NCI-H524 (cell line): ENCODE results near the gene ALDH8A1.

Experiments used
- DNase-seq, 2 experiments: peaks; one replicate each; lab custom pipeline; 2025; lab: John Stamatoyannopoulos, UW

Gene ALDH8A1

DNA sequence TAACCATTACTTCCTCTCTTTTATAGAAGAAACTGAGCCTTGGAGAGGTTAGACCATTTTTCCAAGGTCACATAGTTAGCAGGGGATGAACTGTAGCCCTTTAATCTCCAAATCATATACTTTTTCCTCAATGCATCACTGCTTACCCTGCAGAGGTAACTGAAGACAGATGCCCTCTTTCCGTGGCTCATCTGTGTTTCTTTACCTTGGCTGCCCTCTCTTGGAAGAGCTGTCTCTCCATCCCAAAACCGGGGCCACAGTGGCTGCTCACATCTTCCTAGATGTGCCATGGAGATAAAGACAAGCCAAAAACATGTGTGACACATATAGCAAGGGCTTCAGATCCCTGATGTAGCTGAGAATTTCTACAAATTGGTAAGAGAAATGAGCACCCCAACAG, 581 bp upstream of the ALDH8A1 start:
- DNase-seq, result peak in 1 of 2 experiments; percentile 8

DNA sequence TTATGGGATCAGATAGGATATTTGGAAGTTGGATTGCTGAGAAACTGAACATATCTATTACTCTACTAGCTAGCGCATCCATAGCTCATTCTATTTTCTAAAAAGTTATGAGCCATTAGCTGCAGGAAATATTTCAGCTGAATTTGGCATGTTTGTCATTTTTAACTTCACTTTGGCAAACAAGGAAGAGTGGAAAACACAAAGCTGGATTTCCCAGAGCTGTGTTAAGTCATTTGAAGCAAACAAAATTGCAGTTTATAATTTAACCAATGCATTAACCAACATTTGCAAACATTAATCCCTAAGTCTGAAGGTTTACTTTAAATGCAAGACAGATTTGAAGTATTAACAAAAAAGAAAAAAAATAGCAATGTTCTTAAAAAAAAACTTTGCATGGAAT, 1.2 kb downstream of the ALDH8A1 start:
- DNase-seq, result no peak

DNA sequence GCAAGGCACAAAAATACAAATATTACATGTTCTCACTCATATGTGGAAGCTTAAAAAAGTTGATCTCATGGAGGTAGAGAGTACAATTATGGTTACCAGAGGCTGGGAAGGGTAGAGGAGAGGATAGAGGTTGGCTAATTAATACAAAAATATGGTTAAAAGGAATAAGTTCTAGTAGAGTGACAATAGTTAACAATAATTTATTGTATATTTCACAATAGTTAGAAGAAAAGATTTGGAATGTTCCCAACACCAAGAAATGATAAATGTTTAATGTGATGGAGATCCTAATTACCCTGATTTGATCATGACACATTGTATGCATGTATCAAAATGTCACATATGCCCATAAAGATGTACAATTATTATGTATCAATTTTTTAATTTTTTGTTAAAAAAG, 1.8 kb downstream of the ALDH8A1 start:
- DNase-seq, result no peak

DNA sequence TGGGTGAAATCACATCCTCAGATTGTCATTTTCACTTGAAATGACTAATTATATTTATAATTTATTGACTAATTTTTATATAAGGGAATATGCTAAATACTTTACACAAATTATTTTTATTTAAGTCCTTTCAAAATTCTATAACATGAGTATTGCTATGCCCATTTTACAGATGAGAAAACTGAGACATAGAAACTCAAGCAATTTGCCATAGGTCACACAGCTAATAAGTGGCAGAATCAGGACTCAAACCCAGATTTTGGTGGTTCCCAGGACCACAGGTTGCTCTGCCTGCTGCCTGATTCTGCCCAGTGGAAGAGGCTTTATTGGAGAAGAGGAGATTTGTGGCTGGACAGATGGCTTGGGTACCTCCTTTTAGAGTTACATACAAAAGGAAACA, 4.9 kb downstream of the ALDH8A1 start:
- no peak for DNase-seq

DNA sequence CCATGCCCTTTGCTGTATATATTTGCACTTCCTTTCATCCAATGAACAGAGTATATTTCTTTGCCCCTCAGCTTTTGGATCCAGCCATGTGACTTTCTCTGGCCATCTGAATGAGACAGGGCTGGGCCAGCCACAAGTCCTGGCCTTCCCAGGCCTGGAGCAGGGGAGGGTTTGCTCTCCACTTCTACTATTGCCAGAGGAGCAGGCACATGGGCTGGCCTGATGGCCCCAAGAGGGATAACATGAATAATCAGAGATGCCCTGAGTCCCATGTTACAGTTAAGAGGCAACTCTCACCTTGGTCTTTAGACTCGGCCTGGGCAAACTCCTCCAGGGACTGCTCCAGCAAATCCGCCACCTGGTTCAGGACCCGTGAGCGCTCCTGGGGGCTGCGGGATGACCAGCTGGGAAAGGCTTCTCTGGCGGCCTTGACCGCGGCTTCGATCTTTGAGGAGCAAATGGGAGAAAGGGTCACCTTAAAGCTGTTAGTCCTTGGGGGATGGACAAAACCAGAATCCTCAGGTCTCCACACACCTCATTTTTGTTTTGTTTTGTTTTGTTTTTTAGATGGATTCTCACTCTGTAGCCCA, 6.3 kb downstream of the ALDH8A1 start:
- no peak for DNase-seq

DNA sequence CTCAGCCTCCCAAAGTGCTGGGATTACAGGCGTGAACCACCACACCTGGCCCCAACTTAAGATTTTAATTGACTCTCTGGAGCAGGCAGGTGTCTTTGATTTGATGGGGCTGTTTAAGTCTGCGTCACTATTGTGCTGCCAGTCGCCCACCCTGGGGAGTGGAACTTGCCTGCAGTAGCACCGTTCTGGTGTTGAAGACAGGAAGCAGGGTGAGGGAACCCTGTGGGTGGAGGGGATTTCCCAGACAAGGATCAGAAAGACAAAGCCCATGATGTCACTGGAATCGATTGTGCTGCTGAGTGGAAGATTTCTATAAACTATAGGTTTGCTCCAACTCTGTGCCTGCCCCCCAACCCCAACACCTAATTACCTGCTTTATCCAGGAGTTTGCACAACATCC, 11.0 kb downstream of the ALDH8A1 start:
- no peak for DNase-seq

DNA sequence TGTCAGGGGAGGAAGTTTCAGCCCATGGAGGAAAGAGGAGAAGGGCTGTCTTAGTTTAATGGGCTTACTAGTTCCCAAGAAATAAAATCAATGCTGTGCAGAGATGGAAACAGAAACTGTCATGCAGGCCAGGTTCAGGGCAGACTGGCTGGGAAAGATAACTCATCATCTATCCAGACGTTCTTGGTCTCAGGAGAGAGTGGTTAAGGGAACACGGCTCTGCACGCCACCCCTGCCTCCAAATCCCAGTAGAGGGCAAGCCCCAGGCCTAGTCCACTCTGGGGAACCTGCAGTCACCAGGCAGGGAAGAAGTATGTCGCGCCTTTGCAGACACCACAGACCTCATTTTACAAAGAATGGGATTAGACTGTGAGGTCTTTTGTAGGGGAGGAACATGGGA, 12.5 kb downstream of the ALDH8A1 start:
- no peak for DNase-seq

DNA sequence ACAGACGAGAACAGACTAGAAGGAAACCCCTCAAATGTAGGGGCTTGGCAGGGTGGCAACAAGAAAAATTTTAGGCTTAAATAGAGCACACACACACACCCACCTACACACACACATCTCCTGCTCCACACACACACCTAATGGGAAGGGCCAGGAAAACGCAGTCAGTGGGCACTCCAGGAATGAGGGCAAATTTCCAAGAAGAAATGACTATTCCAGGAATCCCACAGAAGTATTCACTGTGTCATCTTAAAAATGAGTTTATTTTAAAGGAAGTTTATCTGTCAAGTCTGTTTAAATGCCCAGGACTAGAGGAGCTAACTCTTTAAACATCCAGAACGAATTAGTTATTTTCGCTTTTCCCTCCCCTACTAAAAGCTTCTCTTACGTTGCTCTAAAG, 13.0 kb downstream of the ALDH8A1 start:
- no peak for DNase-seq

DNA sequence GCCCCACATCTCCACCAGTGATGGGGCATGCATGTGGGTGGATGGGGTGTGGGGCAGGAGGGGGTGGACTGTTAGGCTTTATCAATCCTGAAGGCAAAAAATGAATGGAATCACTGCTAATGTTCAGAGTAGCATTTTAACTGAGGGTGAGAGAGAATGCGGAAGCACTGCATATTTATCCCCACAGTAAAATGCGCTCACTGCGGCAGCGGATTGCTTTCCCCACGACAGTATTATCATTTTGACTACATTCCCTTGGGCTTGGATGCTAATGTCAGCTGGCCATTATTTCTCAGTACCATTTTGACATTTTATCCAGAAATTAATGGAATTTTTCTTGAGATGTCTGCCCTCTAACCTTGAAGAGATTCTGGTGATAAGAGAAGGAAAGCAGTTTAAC, 13.4 kb downstream of the ALDH8A1 start:
- no peak for DNase-seq

DNA sequence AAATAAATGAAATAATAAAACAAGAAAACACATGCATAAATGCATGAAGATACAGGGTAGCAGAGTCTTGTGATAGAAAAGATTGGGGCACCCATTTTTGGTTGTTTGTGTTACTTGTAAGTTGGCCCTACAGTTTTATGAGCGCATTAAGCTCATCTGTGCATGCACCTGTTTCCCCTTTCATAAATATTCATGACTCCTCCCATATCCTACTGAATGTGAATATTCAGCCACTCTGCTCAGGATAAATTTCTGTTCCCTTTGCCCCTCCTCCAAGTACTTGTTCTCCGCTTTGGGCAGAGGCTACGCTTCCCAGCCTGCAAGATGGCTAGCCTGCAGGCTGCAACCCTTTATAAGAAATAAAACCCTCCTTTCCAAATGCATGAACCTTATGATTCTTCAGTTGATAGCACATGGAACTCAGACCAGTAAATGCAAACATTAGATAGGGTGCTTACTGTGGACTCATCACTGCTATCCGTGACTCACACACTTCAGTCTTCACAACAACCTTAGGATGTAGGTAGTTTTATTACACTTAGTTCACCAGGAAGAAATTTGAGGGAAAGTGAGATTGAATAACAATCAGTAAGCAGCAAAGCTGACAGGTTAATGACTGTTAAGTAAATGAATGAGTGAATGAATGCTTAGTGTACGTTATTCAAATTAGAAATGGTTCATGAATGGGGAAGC, 15.0 kb downstream of the ALDH8A1 start:
- DNase-seq, result peak in 1 of 2 experiments; percentile 62

DNA sequence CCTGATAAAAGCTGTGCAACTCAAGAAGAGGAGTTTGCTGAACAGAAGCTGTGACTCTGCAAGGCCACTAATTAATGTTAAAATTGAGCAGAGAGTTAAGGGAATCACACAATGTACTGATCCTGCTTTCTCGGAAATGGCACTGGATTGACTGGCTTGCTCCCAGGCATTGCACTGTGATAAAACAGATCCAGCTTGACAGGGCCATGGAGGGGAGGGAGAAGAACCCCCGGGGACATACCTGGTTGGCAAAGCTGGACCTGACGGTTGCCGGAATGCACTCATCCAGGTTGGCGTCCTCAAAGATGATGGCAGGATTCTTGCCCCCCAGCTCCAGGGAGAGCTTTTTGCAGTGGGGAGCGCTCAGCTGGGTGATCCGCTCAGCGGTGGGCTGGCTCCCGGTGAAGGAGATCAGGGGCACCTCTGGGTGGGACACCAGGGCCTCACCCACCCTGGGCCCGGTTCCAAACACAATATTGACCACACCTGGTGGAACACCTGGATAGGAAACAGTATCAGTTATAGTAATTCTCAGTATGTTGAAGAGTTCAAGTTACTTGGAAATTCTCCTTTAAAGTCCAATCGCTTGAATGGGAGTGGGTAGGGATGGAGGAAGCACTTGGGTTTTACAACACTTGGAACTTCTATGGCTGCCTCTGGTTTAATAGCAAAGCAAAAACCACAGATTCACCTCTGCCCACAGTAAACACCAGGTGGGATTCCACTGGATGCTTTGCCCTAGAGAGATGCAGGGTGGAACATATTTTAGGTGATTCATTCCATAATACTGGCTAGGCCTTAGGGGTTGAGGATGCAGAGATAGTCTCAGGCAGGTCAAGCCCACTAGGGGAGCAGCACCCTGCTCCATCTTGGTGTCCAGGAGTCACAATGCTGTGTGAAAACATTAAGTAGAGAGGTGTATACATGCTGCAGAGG, 17.1 kb downstream of the ALDH8A1 start:
- DNase-seq, result no peak

DNA sequence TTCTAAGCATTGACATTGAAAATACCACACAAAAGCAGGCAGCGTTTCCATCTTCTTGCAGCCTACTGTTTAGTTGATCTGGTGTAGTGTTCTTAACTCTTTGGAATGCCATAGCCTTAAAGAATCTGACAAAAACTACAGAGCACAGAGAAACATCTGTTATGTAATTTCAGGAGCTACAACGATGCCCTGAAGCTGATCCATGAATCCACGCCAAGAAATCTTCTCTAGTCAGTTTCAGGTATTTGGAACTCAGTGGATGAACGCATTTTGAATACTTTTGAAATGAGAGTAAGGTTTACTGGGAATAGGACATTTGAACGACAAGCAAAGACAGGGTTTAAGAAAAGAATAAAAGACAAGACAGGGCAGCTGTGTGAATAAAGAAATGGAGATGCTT, 17.8 kb downstream of the ALDH8A1 start:
- peak in 1 of 2 experiments; percentile 35 for DNase-seq

DNA sequence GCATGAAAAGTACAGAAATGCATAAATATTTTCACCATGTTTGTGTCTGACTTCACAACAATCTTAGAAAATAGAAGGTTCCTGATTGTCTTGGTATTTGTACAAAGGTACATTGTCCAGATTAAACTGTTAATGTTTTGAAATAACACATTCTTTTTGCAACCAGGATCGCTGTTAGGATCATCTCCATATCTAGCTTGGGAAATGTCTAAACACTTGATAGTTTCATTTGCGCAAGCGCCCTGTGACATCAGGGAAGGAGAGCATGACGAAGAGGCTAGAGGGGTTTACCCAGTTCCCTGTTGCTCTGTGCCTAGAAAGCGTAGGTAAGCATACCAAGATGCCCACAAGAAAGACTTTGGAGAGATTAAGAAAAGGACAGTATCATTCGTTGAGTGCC, 19.4 kb downstream of the ALDH8A1 start:
- no peak for DNase-seq

DNA sequence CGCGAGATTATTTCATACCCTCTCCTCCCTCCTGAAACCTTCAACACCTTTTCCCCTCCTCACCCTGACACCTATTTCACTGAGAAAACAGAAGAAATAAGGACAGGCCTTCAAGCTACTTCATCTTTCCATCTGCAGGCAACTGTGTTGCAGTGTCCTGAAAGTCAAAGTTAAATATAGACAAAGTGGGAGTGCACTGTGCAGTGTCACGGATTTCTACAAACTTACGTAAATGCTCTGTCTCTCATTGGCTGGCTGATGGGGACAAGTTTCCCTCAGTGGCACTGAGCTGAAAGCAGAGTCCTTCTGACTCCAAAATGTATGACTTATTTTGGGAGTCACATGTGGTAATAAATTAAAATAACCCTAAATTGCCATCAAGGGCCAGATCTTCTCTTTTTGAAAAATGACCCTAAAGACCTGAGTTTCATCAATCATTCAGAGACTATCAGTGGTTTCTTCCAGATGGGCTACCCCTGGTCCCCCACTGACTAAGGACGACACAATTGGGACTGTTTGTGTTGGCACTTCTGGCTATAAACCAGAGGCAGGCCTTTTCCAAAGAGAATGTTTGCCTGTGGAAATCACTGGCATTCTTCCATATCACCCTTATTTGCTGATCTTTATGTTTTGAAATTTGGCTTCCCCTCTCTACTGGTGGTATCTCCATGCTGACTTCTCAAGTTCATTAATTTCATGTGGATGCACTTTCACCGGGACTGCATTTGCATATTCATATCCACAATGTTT, 21.6 kb downstream of the ALDH8A1 start:
- no peak for DNase-seq

DNA sequence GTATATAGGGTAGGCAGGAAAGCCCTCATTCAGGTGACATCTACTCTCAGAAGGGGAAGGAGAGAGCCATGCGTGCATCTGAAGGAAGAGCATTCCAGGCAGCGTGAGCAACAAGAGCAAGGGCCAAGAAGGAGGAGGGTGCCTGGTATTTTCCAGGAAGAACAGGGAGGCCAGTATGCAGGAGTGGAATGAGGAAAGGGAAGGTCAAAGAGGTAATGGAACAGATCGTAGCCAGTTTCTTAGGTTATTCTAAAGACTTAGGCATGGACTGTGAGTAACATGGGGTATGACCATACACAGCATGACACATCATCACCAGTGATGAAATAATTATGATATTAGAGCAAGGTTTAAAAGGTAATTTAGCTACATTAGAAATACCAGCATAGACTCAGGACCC, 24.1 kb downstream of the ALDH8A1 start:
- no peak for DNase-seq

DNA sequence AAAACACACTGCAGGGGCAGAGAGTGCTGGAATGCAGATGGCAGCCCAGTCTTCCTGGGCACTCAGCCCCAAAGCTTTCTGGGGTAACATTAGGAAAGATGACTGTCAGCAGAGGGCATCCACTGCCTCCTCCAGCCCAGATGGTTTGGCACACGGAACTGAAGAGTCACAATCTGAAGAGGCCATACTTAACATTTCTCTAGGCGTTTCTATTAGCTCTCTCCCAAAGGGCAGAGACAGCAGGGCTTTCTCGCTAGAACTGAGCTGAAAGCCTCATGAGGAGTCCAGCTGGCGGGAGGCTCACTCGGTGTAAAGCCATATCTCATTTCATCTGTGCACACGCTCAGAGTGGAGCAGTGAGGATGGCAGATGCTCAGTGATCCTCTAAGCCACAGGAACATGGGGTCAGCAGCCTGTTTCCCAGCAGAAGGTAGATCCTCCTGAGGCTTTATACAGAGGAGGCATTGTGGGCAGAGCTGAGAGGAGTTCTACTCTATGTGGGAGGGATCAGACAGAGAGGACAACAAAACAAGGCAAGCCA, 28.1 kb downstream of the ALDH8A1 start:
- DNase-seq, result peak; percentile 100

DNA sequence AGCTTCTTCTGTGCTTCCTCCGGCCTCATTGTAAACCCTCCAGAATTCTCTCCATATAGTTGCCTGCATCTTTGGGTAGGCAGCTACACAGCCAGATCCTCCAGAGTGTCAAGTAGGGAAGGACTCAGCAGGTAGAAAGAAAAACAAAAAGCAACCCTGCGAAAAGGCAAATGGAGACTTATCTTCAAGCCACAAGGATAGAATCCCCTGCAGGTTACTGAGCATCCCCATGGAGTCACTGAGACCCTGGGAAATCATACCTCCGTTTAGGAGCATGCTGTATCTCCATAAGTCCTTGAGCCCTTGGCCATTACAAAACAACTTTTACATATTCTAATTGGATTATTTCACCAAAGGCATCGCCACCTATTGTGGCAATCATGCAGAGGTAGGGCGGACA, 28.6 kb downstream of the ALDH8A1 start:
- no peak for DNase-seq

DNA sequence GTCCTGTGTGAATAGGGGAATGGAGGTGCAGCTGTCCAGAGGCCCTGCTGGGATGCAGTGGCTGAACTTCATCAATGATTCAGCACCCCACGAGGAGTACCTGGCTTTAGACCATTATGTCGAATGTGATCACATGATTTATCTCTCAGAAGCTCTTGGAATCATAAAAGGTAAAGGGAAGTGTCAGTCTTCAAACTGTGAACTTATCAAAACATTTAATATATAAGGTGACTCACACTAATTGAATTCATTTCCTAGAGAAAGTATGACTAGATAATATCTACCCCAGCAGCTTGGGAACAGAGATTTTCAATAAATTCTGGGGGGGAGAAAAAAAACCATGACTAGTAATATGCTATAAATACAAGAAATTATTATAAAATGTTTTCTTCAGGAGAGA, 29.5 kb downstream of the ALDH8A1 start:
- DNase-seq, result no peak

DNA sequence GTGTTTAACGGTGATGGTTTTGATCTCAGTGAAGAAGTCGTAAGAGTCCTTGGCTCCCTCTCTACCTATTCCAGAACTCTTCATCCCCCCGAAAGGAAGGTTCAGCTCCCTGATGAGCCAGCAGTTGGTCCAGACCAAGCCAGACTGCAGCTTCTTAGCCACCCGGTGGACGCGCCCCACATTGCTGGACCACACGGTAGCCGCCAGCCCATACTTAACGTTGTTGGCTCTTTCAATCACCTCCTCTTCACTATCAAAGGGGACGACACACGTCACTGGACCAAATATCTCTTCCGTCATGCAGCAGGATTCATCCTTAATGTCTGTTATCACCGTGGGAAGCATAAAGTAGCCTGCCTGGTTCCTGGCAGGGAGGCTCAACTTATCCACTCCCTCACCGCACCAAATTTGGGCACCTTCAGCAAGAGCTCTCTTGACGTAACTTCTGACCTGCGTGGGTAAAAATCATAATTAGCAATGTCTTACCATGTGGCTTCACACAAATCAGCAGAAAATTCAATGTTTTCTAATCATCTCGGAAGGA, 31.4 kb downstream of the ALDH8A1 start:
- DNase-seq, result no peak

DNA sequence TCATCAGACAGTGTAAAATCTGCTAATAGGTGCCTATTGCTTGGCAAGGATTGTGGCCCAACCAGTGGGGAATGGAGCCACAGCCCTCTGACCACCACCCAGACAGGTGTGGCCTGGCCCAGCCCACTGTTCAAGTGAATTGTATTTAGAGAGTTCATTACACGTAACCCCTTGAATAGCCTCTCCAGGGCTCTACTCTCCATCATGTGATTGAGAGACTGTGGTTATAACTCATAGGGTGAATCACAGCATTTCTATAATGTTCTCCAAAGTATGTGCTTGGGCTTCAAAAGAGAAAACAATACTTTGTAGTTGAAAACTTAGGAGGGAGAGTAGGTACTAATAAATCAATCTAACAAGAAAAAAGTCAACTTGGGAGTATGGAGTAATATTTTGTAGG, 38.4 kb downstream of the ALDH8A1 start:
- DNase-seq, result no peak

DNA sequence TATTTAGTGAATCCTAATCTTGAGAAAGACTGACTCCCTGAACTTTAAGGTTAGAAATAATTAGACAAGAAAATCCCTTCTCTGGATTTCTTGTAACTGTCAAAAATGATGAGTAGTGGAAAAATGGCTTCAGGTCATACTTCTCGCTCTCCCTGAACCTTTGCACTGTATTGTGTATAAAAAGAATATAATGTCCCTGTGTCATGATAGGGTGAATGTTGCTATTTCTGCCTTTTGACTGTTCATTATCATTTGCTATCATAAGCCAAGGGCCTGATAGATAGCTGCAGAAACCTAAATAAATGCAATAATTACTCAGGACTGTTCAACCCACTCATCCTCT, 39.3 kb downstream of the ALDH8A1 start:
- DNase-seq, result no peak
